Lung (tissue), 12 donors: ENCODE measurements around the gene SMIM33. TPM values are rescaled to one million over a fixed set of nuclear protein-coding genes. Genes with fewer than 3 reads are reported as not detected.

ENCODE experiments used
- ATAC-seq: fragments of 200-7000 bp; cut with Tn5 transposase; one replicate; pipeline ENCODE4 v1.9.1; 2020; ENCODE audit warnings: moderate number of reproducible peaks; ENCODE audit not compliant: insufficient read depth, low FRiP score
- DNase-seq, 3 donors: peaks; one replicate each; pipeline ENCODE4 v3.0.0-alpha.2; 2013 to 2017
- H3K27ac ChIP-seq, 2 donors: one replicate each; pipeline ENCODE4 v1.5.1; 2013; ENCODE audit warnings: mild to moderate bottlenecking in 2 of 2, moderate library complexity in 2 of 2, control low read depth in 1 of 2, inconsistent platforms in 1 of 2, low read depth in 1 of 2, low read length in 1 of 2
- H3K27me3 ChIP-seq, 3 donors: one replicate each; pipeline ENCODE4 v1.5.1; 2013; ENCODE audit warnings: low read length in 2 of 3; ENCODE audit not compliant: control insufficient read depth in 3 of 3, insufficient read depth in 3 of 3
- H3K36me3 ChIP-seq, 4 donors: one replicate each; pipeline ENCODE4 v1.5.1; 2013; ENCODE audit warnings: low read length in 4 of 4, mild to moderate bottlenecking in 1 of 4, moderate library complexity in 1 of 4; ENCODE audit not compliant: control insufficient read depth in 4 of 4, insufficient read depth in 4 of 4
- H3K4me1 ChIP-seq, 5 donors: one replicate each; pipeline ENCODE4 v1.5.1; 2013; ENCODE audit warnings: low read length in 5 of 5, mild to moderate bottlenecking in 2 of 5, moderate library complexity in 1 of 5; ENCODE audit not compliant: control insufficient read depth in 5 of 5, insufficient read depth in 5 of 5
- H3K4me3 ChIP-seq: one replicate; pipeline ENCODE4 v1.5.1; 2013; ENCODE audit warnings: mild to moderate bottlenecking, control low read depth, moderate library complexity
- H3K9ac ChIP-seq, 2 donors: one replicate each; pipeline ENCODE4 v1.5.1; 2013; ENCODE audit warnings: low read length in 2 of 2, control low read depth in 1 of 2; ENCODE audit not compliant: insufficient read depth in 1 of 2
- H3K9me3 ChIP-seq, 4 donors: one replicate each; pipeline ENCODE4 v1.5.1; 2013; ENCODE audit warnings: low read length in 3 of 4, mild to moderate bottlenecking in 1 of 4, moderate library complexity in 1 of 4; ENCODE audit not compliant: control insufficient read depth in 4 of 4, insufficient read depth in 3 of 4
- WGBS, 2 donors: extraction: QIAGEN DNeasy Blood & Tissue Kit; methylation state at CpG; one replicate each; pipeline ENCODE4 v1.1.7; 2013; 5-methylcytosine and 5-hydroxymethylcytosine counted together
- polyA plus RNA-seq, 2 donors: library from polyadenylated mRNA; stranded (reverse); fragments of 200-250 nt; gene quantifications; one replicate each; pipeline ENCODE4 v1.2.1, GENCODE V29; 2013
- total RNA-seq, 2 donors: library from RNA; depleted of rRNA in 1 of 2; stranded (reverse); fragments of >200 nt in 1 of 2; gene quantifications; one replicate each; pipeline ENCODE4 v1.2.1, GENCODE V29; 2014 to 2021
- TF ChIP-seq, protein P1 (sequence below): IDR thresholded peaks from 2 replicates; pipeline ENCODE4 v1.5.1; 2012; ENCODE audit warnings: mild to moderate bottlenecking; ENCODE audit errors: control extremely low read depth, extremely low read depth
- donor health status: control.
- donor health status: control.
- donor health status: Bipolar disorder and iron deficiency.
- donor health status: healthy.
- donor health status: DM: yes; HTN: yes; CAD: no.

The SMIM33 gene
- total and polyA plus RNA-seq, 4 donors: 0.17 TPM; not detected in 3

DNA sequence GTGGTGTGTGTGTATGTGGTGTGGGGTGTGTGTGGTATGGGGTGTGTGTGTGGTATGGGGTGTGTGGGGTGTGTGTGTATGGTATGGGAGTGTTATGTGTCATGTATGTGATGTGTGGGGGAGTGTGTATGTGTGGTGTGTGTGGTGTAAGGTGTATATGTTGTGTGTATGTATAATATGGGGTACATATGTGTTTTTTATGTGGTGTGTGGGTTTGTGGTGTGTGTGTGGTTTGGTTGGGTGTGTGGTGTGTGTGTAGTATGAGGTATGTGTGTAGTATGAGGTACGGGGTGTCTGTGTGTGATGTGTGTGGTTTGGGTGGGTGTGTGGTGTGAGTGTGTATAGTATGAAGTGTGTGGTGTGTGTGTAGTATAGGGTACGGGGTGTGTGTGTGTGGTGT is 19.6 kb upstream of the SMIM33 start:
- DNase-seq (no peak), ATAC-seq (no peak)
- no peak overlapping the region for H3K9ac ChIP-seq
- H3K9me3 ChIP-seq: peaks cover 0 to 2% (median 0%) of the 10 kb centered on the region in 4 donors
- peaks cover 0 to 25% (median 0%) of the 10 kb centered on the region in 4 donors for H3K36me3 ChIP-seq
- no peak overlapping the region for H3K4me3 ChIP-seq
- peak overlapping the region in 1 of 2 donors; percentile 27 for H3K27ac ChIP-seq
- no peaks in the 10 kb centered on the region for H3K27me3 ChIP-seq
- WGBS, 2 donors: 93 to 94% methylated on average over 2 of the region's 2 CpGs
- TF ChIP-seq, protein P1, sequence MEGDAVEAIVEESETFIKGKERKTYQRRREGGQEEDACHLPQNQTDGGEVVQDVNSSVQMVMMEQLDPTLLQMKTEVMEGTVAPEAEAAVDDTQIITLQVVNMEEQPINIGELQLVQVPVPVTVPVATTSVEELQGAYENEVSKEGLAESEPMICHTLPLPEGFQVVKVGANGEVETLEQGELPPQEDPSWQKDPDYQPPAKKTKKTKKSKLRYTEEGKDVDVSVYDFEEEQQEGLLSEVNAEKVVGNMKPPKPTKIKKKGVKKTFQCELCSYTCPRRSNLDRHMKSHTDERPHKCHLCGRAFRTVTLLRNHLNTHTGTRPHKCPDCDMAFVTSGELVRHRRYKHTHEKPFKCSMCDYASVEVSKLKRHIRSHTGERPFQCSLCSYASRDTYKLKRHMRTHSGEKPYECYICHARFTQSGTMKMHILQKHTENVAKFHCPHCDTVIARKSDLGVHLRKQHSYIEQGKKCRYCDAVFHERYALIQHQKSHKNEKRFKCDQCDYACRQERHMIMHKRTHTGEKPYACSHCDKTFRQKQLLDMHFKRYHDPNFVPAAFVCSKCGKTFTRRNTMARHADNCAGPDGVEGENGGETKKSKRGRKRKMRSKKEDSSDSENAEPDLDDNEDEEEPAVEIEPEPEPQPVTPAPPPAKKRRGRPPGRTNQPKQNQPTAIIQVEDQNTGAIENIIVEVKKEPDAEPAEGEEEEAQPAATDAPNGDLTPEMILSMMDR: no peak
- H3K4me1 ChIP-seq: peaks cover 0 to 4% (median 0%) of the 10 kb centered on the region in 5 donors

DNA sequence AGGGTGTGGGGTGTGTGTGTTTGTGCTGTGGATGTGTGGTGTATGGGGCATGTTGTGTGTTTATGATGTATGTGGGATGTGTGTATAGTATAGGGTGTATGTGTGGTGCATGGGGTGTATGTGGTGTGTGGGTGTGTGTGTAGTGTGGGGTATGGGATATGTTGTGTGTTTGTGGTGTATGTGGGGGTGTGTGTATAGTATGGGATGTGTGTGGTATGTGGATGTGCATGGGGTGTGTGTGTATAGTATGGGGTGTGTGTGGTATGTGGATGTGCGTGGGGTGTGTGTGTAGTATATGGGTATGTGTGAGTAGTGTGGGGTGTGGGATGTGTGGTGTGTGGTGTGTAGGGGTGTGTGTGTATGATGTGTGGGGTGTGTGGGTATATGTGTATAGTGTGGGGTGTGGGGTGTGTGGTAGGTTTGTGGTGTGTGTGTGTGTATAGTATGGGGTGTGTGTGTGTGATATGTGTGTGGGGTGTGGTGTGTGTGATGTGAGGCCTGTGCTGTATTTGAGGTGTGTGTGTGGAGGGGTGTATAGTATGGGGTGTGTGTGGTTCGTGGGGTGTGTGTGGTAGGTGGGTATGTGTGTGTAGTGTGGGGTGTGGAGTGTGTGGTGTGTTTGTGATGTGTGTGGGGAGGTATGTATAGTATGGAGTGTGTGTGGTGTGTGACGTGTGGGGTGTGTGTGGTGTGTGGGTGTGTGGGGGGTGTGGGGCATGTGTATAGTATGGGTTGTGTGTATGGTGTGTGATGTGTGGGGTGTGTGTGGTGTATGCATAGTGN is 18.7 kb upstream of the SMIM33 start:
- Histone ChIP-seq H3K4me1 (peaks cover 0 to 2% (median 0%) of the 10 kb centered on the region in 5 donors), H3K27ac (no peak overlapping the region), H3K27me3 (no peaks in the 10 kb centered on the region), H3K36me3 (peaks cover 0 to 25% (median 0%) of the 10 kb centered on the region in 4 donors), H3K9ac (no peak overlapping the region), H3K9me3 (peaks cover 0 to 2% (median 0%) of the 10 kb centered on the region in 4 donors), H3K4me3 (no peak overlapping the region)
- no peak for DNase-seq
- no peak for ATAC-seq
- TF ChIP-seq, protein P1: no peak
- WGBS, 2 donors: 80 to 84% methylated on average over 3 of the region's 3 CpGs

DNA sequence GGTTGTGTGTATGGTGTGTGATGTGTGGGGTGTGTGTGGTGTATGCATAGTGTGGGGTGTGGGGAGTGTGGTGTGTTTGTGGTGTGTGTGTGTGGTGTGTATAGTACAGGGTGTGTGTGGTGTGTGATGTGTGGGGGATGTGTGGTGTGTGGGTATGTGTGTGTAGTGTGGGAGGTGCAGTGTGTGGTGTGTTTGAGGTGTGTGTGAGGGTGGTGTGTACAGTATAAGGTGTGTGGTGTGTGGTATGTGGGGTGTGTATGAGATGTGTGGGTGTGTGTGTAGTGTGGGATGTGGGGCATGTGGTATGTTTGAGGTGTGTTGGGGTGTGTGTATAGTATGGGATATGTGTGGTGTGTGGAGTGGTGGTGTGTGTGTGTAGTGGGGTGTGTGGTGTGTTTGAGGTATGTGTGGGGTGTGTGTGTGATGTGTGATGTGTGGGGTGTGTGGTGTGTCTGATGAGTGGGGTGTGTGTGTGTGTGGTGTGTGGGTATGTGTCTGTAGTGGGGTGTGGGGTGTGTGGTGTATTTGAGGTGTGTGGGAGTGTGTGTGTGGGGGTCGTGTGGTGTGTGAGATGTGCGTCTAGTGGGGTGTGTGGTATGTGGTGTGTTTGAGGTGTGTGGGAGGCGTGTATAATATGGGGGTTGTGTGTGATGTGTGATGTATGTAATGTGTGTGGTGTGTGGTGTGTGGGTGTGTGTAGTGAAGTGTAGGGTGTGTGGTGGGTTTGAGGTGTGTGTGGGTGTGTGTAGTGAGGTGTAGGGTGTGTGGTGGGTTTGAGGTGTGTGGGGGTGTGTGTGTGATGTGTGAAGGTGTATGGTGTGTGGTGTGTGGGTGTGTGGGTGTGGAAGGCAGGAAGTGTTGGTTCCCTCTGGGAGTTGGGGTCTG is 16.9 kb upstream of the SMIM33 start:
- ATAC-seq (no peak), DNase-seq (no peak)
- TF ChIP-seq, protein P1: no peak
- H3K4me1 ChIP-seq: peaks cover 0 to 2% (median 0%) of the 10 kb centered on the region in 5 donors
- no peak overlapping the region for H3K4me3 ChIP-seq
- peaks cover 0 to 22% (median 0%) of the 10 kb centered on the region in 4 donors for H3K36me3 ChIP-seq
- peaks cover 0 to 2% (median 0%) of the 10 kb centered on the region in 4 donors for H3K9me3 ChIP-seq
- H3K27ac ChIP-seq: no peak overlapping the region
- H3K27me3 ChIP-seq: no peaks in the 10 kb centered on the region
- 82 to 93% methylated on average over 3 of the region's 3 CpGs for WGBS, 2 donors
- no peak overlapping the region for H3K9ac ChIP-seq
